T-helper 9 cell (primary cell): ENCODE measurements around the gene EP300.
"Not testable (repeated sequence)": the region's sequence is repeated elsewhere in the genome, so short reads cannot be mapped to it uniquely, and the experiment has no call there.

Experiments used
- DNase-seq: peaks from one replicate; pipeline ENCODE4 v3.0.0-alpha.2; 2020

Gene EP300

GRCh38 chr22:41085842-41086241 lies 6.5 kb upstream of the EP300 start:
- no peak for DNase-seq

GRCh38 chr22:41091132-41092022 lies 1.0 kb upstream of the EP300 start:
- DNase-seq, result peak; percentile 99

GRCh38 chr22:41092847-41093411 lies 537 bp downstream of the EP300 start:
- peak; percentile 11 for DNase-seq

GRCh38 chr22:41094041-41094593 lies 1.7 kb downstream of the EP300 start:
- no peak for DNase-seq

- DNase-seq, result no peak
Measured at GRCh38 chr22:41096391-41096790, 4.0 kb downstream of the EP300 start.

GRCh38 chr22:41096841-41097240 lies 4.4 kb downstream of the EP300 start:
- DNase-seq, result no peak

GRCh38 chr22:41099036-41099435 lies 6.6 kb downstream of the EP300 start:
- no peak for DNase-seq

- DNase-seq, result no peak
Measured at GRCh38 chr22:41106122-41106968, 14.0 kb downstream of the EP300 start.

GRCh38 chr22:41106969-41107325 lies 14.6 kb downstream of the EP300 start:
- not testable (repeated sequence) for DNase-seq

GRCh38 chr22:41110968-41111367 lies 18.6 kb downstream of the EP300 start:
- no peak for DNase-seq

- no peak for DNase-seq
Measured at GRCh38 chr22:41116342-41116741, 23.9 kb downstream of the EP300 start.

- DNase-seq, result no peak
Measured at GRCh38 chr22:41117127-41117965, 25.0 kb downstream of the EP300 start.

GRCh38 chr22:41123151-41123550 lies 30.8 kb downstream of the EP300 start:
- no peak for DNase-seq

GRCh38 chr22:41124086-41124485 lies 31.7 kb downstream of the EP300 start:
- no peak for DNase-seq

GRCh38 chr22:41127451-41127850 lies 35.1 kb downstream of the EP300 start:
- DNase-seq, result no peak

GRCh38 chr22:41128606-41129005 lies 36.2 kb downstream of the EP300 start:
- no peak for DNase-seq

GRCh38 chr22:41132550-41132949 lies 40.2 kb downstream of the EP300 start:
- DNase-seq, result no peak

- DNase-seq, result no peak
Measured at GRCh38 chr22:41140365-41140957, 48.1 kb downstream of the EP300 start.

GRCh38 chr22:41145921-41146320 lies 53.5 kb downstream of the EP300 start:
- not testable (repeated sequence) for DNase-seq

- no peak for DNase-seq
Measured at GRCh38 chr22:41146573-41146972, 54.2 kb downstream of the EP300 start.

GRCh38 chr22:41147722-41148121 lies 55.3 kb downstream of the EP300 start:
- DNase-seq, result no peak

- DNase-seq, result no peak
Measured at GRCh38 chr22:41152902-41153301, 60.5 kb downstream of the EP300 start.
